ENCODE data around the gene BCL11B.

Gene BCL11B

GRCh38 chr14:99252940-99253868 lies 18.8 kb downstream of the BCL11B start:
- no peak for DNase-seq

- DNase-seq = no peak
Measured at GRCh38 chr14:99252443-99252939, 19.5 kb downstream of the BCL11B start.

GRCh38 chr14:99251721-99252120 lies 20.3 kb downstream of the BCL11B start:
- no peak for DNase-seq

- DNase-seq = no peak
Measured at GRCh38 chr14:99250636-99251208, 21.3 kb downstream of the BCL11B start.

GRCh38 chr14:99249389-99249788 lies 22.6 kb downstream of the BCL11B start:
- no peak for DNase-seq

GRCh38 chr14:99248761-99249171 lies 23.2 kb downstream of the BCL11B start:
- DNase-seq = no peak

GRCh38 chr14:99247772-99248171 lies 24.2 kb downstream of the BCL11B start:
- DNase-seq = no peak

GRCh38 chr14:99247101-99247729 lies 24.8 kb downstream of the BCL11B start:
- DNase-seq = no peak

GRCh38 chr14:99246536-99247097 lies 25.4 kb downstream of the BCL11B start:
- no peak for DNase-seq

- DNase-seq = no peak
Measured at GRCh38 chr14:99245564-99246511, 26.2 kb downstream of the BCL11B start.

GRCh38 chr14:99244941-99245563 lies 26.9 kb downstream of the BCL11B start:
- DNase-seq = no peak

- DNase-seq = no peak
Measured at GRCh38 chr14:99244367-99244901, 27.6 kb downstream of the BCL11B start.

GRCh38 chr14:99242816-99243721 lies 28.9 kb downstream of the BCL11B start:
- no peak for DNase-seq

- no peak for DNase-seq
Measured at GRCh38 chr14:99242238-99242637, 29.8 kb downstream of the BCL11B start.

- DNase-seq = no peak
Measured at GRCh38 chr14:99241325-99242010, 30.5 kb downstream of the BCL11B start.

GRCh38 chr14:99240627-99241324 lies 31.2 kb downstream of the BCL11B start:
- DNase-seq = no peak

- no peak for DNase-seq
Measured at GRCh38 chr14:99239661-99240092, 32.3 kb downstream of the BCL11B start.

GRCh38 chr14:99238216-99238615 lies 33.8 kb downstream of the BCL11B start:
- DNase-seq = no peak

GRCh38 chr14:99237288-99237687 lies 34.7 kb downstream of the BCL11B start:
- no peak for DNase-seq

Data from NCI-H774 (cell line).